GM13976 (cell line): ENCODE data around the gene TSPAN15.

Source experiments
- DNase-seq: peaks from one replicate; pipeline ENCODE4 v3.0.0; 2012; ENCODE audit warnings: low spot score
- in situ Hi-C: fragments of 300-500 bp; cut with MboI; formaldehyde crosslinking; loops from one replicate; pipeline ENCODE4 v1.12.0; 2022; ENCODE audit warnings: low sequenced_read_pairs, mixed read lengths, inconsistent platforms; ENCODE audit not compliant: unreplicated experiment
- TF ChIP-seq, protein P1 (sequence below): IDR thresholded peaks from 2 replicates; pipeline ENCODE4 v1.5.1; 2012; ENCODE audit warnings: borderline replicate concordance, mild to moderate bottlenecking; ENCODE audit not compliant: insufficient read depth; ENCODE audit errors: extremely low read depth, missing control alignments, control extremely low read depth

TSPAN15 gene

GRCh38 chr10:69464401-69464800, 13.1 kb downstream of the TSPAN15 start:
- DNase-seq, result no peak
- TF ChIP-seq, protein P1, sequence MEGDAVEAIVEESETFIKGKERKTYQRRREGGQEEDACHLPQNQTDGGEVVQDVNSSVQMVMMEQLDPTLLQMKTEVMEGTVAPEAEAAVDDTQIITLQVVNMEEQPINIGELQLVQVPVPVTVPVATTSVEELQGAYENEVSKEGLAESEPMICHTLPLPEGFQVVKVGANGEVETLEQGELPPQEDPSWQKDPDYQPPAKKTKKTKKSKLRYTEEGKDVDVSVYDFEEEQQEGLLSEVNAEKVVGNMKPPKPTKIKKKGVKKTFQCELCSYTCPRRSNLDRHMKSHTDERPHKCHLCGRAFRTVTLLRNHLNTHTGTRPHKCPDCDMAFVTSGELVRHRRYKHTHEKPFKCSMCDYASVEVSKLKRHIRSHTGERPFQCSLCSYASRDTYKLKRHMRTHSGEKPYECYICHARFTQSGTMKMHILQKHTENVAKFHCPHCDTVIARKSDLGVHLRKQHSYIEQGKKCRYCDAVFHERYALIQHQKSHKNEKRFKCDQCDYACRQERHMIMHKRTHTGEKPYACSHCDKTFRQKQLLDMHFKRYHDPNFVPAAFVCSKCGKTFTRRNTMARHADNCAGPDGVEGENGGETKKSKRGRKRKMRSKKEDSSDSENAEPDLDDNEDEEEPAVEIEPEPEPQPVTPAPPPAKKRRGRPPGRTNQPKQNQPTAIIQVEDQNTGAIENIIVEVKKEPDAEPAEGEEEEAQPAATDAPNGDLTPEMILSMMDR, result no peak
- in situ Hi-C loops, result no loop called here

- peak; percentile 48 for DNase-seq
- in situ Hi-C loops, result no loop called here
- TF ChIP-seq, protein P1, result no peak
These were observed 13.6 kb downstream of the TSPAN15 start for GRCh38 chr10:69464801-69465401.

DNA sequence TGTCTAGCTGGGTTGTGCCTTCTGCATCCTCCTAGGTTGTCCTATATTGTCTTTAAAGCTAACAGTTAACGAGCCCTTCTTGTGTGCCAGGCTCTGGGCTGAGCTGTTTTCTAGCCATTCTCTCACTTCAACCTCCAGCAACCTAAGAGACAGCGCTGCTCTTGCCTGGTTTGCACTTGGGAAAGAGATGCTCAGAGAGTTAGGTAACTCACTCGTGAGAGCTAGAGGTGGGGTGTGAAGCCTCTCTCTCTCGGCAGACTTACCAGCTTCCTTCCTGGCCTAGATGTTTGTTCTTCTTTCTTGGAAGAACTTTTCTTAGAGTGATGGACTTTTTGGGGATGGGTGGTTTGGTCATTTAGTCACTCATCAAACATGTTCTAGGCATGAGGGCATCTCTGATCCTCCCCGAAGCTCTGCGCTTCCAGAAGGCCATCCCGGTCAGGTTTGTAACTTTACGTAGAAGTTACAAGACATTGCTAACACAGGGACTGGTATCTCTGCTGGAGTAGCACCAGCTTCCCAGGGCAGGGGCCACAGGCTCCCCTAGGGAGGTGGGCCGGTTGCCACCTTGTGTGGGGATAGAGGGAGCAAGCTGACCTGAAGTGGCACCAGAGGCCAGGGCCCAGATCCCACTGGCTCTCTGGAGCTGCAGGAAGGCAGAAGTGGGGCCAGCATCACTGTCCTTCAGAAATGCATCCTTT, 14.3 kb downstream of the TSPAN15 start:
- in situ Hi-C loops, result no loop called here
- DNase-seq, result no peak
- TF ChIP-seq, protein P1, result no peak

GRCh38 chr10:69466158-69466490, 14.9 kb downstream of the TSPAN15 start:
- no peak for DNase-seq
- TF ChIP-seq, protein P1, result no peak
- in situ Hi-C loops, result no loop called here

DNA sequence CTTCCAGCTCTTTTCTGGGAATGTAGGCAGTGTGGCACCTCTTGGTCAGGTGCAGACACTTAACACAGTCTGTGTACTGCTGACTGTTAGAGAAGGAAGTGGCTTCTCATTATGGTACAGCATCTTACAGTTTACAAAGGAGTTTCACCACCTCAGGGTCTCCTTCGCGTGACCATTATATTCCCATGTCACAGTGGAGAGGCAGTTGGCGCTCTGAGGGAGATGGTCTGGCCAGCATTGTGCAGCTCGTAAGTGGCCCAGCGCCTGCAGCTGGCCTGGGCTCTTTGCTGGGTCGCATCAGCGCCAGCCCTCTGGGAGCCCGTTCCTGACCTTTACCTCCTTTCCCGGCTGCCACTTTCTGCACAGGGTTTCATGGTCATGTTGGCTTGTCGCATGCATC, 15.4 kb downstream of the TSPAN15 start:
- in situ Hi-C loops, result no loop called here
- TF ChIP-seq, protein P1, result no peak
- DNase-seq, result no peak

DNA sequence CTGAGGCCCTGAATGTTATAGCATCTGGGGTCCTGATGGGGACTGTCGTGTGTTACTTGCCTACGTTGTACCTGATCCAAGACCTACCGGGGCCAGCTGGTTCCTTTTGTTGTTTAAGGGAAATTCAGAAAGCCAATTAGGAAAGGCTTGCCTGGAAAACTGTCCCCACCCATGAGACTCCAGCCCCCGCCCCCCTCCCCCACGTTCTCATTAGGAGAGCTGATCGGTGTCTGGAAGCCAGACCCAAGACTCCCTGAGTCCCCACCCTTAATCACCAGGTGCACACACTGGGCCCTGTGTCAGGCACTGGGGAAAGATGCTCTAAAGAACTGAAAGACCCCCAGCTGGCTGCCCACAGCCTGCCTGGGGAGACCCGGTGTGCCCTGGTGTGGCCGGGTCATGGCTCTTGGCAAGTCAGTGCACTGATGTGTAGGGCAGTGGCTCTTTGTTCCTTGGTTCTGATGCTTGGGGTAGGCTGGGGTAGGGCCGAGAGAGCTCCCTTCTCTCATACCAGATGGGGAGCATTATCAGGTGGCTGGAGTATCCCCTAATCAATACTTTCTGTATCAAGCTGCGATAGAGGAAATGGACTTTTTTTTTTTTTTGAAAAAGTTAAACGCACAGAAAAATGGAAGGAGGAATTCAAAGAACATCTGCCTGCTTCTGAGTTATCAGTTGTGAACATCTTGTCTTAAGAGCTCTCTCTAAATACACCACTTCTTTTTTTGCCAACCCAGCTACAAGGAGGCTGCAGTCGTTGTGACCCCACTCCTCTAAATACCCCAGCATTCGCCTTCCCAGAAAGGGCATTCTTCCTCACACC, 16.9 kb downstream of the TSPAN15 start:
- DNase-seq, result no peak
- TF ChIP-seq, protein P1, result no peak
- in situ Hi-C loops, result no loop called here
